NB4 (cell line): ENCODE data around the gene CUX1.

Experiments
- CTCF ChIP-seq: IDR thresholded peaks from one replicate; pipeline ENCODE4 v1.5.1; 2012; ENCODE audit warnings: low read depth, low read length
- POLR2A ChIP-seq: IDR thresholded peaks from 2 replicates; pipeline ENCODE4 v1.6.1; 2011; ENCODE audit warnings: mild to moderate bottlenecking; ENCODE audit not compliant: insufficient read length; ENCODE audit errors: extremely low read depth

- TF ChIP-seq CTCF = no peak
- no peak for TF ChIP-seq POLR2A
Measured at GRCh38 chr7:101916041-101916800, 98.8 kb downstream of the CUX1 start.
